GM18873 (cell line): ENCODE measurements around the gene RSL1D1.

Source experiments
- ATAC-seq: cut with Tn5 transposase; IDR thresholded peaks from one replicate; pipeline ENCODE4 v1.9.1; 2021; ENCODE audit warnings: mild to moderate bottlenecking, moderate library complexity, moderate number of reproducible peaks; ENCODE audit not compliant: unreplicated experiment, low FRiP score

RSL1D1 gene

DNA sequence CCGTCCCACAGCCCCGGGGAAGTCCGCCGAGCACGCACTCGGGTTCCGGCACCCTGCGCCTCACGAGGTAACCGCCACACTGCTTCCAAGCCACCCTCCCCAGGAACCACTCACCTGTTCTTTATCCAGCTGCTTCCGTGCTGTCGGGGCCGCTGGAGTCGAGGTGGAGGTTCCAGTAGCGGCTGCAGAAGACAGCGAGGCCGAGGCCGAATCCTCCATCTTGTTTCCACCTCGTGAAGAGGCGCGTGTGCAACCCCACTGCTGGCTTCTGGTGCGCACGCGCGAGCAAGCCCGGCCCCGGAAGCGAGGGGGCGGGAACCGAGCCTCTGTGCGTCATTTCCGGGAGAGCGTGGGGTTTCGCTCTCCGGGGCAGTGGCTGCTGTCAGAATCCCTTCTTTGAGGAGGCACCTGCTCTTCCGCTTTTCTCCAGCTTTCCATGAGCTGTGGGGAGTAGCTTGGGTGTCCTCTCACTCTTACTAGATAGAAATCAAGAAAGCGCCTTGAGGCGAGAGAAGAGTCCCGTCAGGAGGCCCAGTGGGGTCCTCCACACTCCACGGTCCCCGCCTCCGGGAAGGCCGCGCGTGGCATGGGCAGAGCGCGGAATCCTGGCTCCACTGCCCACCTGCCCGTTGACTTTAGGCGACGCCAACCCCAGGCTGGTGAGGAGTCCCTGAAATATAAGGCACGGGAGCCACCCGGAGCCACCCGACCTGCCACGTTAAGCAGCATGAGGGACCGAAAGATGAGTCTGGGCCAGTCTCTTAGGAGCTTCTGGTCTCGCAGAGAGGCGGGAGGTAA is at the start of gene RSL1D1:
Gene RSL1D1, minus strand, starts transcription at position 249 of the 798 bp plus-strand sequence. Its CDS starts 30 bp downstream, at position 219.
- peak; percentile 75 for ATAC-seq

DNA sequence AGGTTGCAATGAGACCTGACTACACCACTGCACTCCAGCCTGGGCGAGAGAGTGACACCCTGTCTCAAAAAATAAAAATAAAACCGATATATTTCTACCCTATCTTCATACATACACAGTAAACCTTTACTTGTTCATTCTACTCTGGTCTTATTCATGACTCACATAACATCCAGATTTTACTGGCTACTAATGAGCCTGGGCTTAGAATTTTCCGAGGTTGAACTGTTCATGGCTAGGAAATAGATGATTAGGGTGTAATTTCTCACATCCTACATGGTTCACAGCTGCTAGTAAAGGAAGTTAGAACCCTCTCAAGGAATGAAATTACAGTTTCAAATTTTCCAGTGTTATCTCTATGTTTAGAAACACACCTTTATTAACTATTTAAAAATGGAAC is 49.7 kb upstream of the RSL1D1 start:
- no peak for ATAC-seq

DNA sequence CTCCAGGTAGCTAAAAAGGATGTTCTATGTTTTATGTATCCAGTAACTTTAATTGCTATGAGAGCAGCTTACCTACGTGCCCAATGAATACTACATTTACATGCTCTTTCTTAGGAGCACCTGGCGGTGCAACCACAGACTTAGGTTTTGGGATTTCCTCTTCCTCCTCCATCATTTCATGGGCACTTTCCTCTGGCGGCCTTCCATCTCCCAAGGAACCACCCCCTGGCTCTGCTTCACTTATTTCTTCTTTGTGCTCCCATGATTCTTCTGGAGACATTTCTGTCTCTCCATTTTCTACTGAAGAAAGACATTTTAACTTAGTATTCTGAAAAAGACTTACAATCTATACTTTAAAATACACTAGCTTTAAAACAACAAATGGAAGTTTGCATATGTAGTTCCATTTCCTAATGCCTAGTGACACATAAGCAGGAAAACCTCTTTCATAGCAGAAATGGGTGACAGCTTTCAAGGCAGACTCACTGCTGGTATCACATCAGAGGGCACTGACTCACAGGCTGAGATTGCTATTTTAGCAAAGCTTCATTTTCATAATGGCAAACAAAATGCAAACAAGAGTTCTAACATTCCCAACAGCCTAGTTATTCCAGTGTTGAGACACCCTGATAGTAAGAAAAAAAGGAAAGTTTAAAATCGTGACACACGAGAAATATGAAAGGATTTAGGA is 45.3 kb upstream of the RSL1D1 start:
- ATAC-seq = no peak

DNA sequence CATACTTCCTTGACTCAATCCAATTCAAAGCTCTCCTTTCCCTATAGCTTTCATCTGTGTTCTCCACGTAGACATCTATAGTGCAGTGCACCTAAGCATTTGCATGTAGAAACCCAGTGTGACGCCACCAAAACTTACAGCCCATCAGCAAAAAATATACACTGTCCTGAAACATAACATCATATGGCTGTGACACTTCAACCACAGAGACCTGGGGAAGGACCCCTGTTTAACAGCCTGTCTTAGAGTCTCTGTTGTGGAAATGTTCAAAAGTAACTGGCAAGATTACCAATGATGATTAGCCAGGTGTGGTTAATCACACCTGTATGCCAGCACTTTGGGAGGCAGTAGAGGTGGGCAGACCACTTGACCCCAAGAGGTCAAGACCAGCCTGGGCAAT is 42.2 kb upstream of the RSL1D1 start:
- no peak for ATAC-seq

DNA sequence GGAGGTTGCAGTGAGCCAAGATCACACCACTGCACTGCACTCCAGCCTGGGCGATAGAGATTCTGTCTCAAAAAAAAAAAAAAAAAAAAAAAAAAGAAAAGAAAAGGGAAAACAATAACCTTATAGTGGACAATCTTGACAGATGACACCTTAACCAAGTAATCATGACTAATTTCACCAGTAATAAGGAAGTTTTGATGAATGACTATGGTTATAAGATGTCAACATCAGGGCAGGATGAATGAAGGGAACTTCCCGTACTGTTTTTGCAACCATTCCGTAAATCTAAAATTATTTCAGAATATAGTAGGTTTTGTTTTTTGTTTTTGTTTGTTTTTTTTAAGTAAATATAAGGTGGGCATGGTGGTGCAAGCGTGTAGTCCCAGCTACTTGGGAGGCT is 41.4 kb upstream of the RSL1D1 start:
- ATAC-seq = no peak

DNA sequence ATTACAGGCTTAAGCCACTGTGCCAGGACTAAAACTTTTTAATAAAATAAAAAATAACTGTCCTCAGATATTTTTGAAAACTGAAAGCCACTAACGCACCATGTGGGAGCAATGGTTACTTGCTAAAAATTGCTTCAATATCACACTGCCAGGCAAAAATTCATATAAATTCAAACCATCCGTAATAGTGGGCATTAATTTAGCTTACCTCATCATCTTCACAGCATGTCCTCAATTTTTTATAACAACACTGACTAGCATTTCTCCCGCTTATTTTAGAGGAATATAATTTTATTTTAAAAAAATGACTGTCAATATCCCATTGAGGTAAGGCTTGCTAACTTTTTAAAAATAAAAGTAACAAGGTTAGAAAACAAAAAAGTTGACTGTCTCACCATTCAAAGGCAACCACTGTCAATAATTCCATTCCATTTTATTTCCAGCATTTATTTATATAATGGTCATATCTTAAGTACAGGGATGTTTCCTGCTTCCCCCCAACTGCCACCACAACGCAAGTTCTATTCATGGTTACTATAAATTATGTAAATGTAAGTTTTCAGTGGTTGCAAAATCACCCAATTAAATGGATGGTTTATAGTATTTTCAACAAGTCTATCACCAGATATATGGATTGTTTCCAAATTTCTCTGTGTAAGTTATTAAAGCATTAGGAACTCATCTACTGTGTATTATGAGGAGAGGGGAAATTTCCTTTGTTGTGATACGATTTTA is 39.1 kb upstream of the RSL1D1 start:
- ATAC-seq = no peak

DNA sequence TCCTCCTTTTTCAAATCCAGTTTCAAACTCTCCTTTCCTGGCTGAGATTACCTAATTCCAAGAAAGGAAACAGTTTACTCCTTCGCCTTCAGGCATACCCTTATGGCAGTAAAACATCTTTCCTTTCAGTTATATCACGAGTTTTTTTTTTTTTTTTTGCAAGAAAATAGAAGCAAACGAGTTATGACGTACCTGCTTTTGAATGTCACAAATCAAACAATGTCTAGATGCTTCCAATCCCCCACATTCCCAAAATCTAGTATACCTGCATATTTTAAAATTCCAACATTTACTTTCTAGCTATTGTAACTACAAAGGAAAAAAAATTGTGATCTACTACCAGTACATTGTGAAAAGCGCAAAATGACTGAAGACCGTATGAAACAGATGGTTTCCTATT is 35.5 kb upstream of the RSL1D1 start:
- no peak for ATAC-seq

DNA sequence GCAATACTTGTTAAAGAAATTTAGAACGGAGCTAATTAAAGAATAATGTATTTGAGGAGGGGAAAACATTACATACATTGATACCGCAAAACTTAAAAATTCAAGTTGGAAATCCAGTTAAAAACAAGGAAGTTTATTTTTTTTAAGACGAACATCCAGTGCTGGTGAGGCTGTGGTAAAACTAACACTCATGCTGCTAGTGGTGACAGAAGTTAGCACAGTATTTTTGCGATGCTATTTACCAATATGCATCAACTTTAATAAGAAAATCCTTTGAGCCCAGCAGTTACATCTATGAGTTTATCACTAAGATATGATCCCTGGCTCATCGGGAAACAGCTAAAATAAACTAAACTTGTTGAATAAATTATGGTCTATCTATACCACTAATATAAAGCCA is 32.7 kb upstream of the RSL1D1 start:
- no peak for ATAC-seq

DNA sequence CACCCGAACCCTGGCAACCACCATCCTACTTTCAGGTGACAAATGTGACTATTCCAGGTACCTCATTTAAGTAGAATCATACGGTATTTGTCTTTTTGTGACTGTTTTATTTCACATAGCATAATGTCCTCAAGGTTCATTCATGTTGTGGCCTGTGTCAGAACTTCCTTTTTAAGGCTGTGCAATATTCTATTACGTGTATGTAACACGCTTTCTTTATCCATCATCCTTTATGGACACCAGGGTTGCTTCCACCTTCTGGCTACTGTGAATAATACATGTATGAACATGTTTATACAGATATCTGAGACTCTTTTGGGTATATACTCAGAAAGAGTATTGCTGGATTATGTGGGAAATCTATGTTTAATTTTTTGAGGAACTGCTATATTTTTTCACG is 28.7 kb upstream of the RSL1D1 start:
- ATAC-seq = no peak

DNA sequence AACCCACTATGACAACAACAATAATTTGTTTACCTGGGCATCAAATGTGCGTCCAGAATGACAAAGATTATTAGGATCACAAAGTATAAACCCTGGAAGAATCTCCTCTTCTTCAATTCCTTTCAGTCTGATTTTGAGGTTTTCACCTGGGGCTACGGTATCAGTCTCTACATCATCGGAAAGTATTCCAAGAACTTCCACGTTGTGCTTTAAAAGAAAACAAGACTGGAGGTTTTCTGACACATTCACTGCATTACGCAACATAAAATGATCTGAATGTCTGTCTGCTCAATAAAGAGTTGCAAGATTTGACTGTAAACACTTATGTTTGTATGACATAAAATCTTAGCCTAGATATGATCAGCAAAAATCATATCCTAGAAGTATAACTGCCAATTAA is 26.0 kb upstream of the RSL1D1 start:
- no peak for ATAC-seq

DNA sequence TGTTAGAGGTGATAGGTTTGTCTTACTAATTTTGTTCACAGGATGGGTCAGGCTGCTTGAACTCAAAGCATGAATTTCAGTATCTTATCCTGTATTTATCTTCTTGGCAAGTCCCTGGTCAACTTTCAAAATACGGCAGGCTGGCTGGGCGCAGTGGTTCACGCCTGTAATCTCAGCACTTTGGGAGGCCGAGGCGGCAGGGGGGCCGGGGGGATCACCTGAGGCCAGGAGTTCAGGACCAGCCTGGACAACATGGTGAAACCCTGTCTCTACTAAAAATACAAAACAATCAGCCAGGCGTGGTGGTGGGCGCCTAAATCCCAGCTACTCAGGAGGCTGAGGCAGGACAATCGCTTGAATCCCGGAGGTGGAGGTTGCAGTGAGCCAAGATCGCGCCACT is 25.0 kb upstream of the RSL1D1 start:
- ATAC-seq = no peak

DNA sequence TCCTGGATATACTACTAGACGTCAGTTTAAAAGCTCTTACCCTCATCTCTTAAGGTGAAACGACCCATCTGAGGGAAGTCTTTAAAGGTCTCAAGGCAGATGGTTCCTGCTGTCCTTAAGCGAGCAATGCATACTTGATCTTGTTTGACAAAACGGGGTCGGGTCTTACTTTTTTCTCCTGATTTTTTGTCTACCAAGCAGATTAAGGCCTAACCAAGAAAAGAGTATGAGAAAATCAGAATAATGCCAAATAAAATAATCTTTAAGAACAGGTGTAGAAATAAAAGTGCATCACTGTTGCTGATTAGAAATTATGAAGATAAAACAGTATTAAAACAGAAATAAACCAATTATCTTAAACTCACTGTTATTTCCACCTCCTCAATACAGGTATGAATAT is 24.4 kb upstream of the RSL1D1 start:
- ATAC-seq = no peak

DNA sequence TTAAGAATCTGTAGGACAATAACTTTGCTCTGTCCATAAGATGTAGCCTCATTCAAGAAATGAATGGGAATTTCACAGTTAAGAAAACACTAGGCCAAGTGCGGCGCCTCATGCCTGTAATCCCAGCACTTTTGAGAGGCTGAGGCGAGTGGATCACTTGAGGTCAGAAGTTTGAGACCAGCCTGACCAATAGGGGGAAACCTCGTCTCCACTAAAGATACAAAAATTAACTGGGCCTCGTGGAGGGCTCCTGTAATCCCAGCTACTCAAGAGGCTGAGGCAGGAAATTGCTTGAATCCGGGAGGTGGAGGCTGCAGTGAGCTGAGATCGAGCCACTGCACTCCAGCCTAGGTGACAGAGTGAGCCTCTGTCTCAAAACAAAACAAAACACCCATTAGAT is 19.9 kb upstream of the RSL1D1 start:
- ATAC-seq = no peak

DNA sequence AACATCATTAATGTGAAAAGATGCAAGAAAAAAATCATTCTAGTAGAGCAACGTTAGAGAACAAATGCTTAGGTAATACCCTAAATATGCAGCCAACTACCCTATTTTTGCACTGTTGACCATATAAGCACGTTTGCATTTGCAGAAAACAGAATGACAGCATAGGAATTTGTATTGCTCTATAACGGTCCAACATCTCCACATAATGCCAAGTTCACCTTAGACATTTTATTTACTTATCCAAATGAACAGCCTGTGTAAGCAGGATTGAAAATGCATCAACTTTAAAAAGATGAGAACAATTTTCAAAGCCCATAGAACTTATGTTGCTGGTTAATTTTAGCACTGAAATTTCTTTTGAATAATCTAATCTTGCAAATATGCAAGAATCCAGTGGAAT is 19.1 kb upstream of the RSL1D1 start:
- no peak for ATAC-seq

DNA sequence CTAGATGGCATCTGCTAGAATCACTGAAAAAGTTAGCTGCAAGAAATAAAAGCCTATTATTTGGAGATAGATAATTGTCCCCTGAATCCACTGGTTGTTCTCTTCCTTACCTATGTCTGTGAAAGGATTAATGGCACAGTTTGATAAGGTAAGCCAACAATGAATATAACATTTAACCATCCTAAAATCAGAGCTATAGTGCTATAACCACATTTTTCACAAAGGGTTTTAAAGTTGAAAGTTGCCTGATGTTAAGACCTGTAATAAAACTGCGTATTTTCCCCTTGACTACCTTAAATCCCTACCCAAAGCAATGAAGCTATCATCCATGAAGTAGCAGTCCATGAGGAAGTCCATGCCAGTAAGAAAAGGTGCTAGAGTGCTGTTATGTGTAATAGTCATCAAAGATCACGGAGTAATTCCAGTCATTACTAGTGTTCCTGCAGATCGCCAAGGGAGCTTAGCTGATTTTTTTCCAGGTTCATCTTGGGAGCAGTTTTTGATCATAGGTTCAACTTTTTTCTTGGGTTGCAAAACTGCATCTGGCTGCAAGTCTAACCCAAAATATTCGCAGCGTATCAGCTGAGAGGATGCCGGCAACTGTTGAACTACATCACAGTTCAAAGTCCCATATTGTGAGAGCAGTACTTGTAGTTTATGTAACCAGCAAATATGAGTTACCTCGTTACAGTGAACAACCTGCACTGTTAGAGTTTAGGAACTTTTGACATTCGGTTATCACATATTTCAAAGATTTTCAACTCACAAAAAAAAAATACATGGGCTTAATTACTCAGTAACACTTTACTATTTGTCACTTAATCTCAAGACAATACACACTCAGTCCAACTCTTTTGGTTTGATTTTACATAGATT is 18.2 kb upstream of the RSL1D1 start:
- ATAC-seq = no peak

DNA sequence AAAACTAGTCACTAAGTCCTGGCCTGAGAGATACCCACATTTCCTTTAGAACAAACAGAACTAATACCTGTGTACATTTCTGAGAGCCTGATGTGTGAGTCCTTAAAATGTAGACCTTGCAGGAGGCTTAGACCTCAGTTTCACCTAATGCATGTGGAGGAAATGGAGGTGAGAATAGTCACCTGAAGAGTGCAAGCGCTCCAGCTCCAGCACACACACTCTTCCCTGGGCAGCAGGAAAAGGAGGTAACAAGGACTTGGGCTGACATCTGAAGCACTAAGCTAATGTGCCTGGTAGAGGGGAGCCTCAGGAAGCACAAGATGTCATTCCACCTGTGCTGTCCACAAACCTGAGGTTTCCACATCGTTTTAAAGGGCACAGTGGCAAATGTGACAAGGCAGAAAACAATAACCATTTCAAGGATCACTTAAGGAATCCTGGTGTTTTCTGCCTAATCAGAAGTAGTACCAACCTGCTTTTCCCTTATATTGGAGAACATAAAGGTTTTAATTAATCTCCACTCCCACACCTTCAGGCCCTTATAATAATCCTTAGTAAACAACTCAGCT is 17.2 kb upstream of the RSL1D1 start:
- ATAC-seq = no peak

DNA sequence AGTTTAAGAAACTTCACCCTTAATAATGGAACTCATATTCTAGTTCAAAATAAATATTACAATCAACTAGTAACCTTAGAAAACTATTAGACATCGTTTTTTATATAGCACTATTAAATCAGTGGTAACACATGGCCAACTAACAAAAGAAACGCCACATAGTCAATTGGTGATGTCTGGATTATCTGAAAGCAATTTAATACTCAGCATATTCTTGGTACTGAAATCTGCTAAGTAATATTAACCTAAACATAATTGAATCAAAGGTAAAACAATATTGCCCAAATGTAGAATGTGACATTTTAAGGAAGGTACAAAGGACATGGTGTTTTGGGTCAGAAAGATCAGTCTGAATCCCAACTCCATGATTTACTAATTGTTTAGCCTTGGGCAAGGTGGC is 11.1 kb upstream of the RSL1D1 start:
- no peak for ATAC-seq

DNA sequence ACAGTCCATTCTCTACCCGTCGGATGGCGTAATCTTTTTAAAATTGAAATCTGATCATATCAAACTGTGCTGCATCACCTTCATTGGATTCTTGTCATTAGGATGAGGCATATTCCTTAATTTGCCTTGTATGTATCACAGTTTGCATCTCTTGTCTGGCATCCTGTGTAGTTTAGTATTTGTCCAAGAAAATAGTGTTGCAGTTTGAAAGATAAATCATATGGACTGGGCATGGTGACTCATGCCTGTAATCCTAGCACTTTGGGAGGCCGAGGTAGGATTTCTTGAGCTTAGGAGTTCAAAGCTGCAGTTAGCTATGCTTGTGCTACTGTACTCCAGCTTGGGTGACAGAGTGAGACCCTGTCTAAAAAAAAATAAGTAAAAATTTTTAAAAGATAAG is 5.8 kb upstream of the RSL1D1 start:
- no peak for ATAC-seq

DNA sequence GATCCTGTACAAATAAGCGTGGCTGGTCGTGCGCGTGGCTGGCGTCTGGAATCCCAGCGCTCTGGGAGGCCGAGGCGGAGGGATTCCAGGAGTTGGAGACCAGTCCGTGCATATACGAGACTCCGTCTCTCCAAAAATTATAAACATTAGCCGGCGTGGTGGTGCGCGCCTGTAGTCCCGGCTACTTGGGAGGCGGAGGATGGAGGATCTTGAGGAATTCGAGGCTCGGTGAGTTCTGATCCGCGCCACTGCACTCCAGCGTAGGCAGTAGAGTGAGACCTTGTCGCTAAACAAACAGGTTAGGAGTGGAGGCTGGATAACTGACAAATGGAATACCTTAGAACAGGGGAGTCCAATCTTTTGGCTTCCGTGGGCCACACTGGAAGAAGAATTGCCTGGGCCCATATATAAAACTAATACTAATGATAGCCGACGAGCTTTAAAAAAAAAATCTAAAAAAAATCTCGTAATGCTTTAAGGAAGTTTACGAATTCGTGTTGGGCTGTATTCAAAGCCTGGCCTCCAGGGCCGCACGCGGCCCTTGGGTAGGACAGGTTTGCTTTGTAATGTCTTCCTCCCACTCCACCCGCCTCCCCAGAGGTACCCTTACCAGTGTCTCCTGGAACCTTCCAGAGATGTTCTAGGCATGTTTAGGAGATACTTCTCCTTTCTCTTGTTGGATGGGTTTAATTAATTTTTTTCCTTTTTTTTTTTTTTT is 909 bp upstream of the RSL1D1 start:
- ATAC-seq = no peak

DNA sequence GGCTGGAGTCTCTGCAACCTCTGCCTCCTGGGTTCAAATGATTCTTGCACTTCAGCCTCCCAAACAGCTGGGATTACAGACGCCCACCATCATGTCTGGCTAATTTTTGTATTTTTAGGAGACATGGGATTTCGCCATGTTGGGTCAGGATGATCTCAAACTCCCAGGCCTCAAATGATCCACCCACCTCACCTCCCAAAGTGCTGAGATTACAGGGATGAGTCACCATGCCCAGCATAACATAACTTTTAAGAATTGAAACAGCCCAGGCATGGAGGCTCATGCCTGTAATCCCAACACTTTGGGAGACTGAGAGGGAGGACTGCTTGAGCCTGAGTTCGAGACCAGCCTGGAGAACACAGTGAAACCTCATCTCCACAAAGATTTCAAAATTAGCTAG is 2.5 kb downstream of the RSL1D1 start:
- ATAC-seq = no peak
